CD14-positive monocyte (primary cell): ENCODE results near the gene THRB. TPM values are rescaled to one million over a fixed set of nuclear protein-coding genes. Genes with fewer than 3 reads are reported as not detected.

Experiments used
- DNase-seq, 3 donors: peaks; one replicate each; pipeline ENCODE4 v3.0.0-alpha.2; 2011 to 2022
- H2AFZ ChIP-seq: 2 replicates; pipeline ENCODE4 v1.6.0; 2012; ENCODE audit warnings: mild to moderate bottlenecking, low read depth, low read length, inconsistent platforms; ENCODE audit not compliant: insufficient read depth, poor library complexity, severe bottlenecking
- H3K27ac ChIP-seq, 2 donors: 1 replicate in 1 of 2; 2 replicates in 1 of 2; pipeline ENCODE4 v1.5.1; 2012 to 2013; ENCODE audit warnings: low read length in 2 of 2, control low read depth in 1 of 2, inconsistent platforms in 1 of 2, low read depth in 1 of 2, mild to moderate bottlenecking in 1 of 2
- H3K27me3 ChIP-seq, 2 donors: one replicate each; pipeline versions ENCODE4 v1.6.0 to v1.6.1; 2011 to 2013; ENCODE audit warnings: low read length in 2 of 2; ENCODE audit not compliant: control insufficient read depth in 2 of 2, insufficient read depth in 2 of 2
- H3K36me3 ChIP-seq, 2 donors: replicated peaks in 1 of 2; 1 replicate in 1 of 2; 2 replicates in 1 of 2; pipeline versions ENCODE4 v1.5.1 to v1.6.1; 2012 to 2013; ENCODE audit warnings: low read length in 2 of 2, control low read depth in 1 of 2, inconsistent platforms in 1 of 2, mild to moderate bottlenecking in 1 of 2; ENCODE audit not compliant: insufficient read depth in 2 of 2, control insufficient read depth in 1 of 2
- H3K4me1 ChIP-seq, 2 donors: 1 replicate in 1 of 2; 2 replicates in 1 of 2; pipeline versions ENCODE4 v1.5.1 to v1.6.1; 2012 to 2013; ENCODE audit warnings: low read length in 2 of 2, control low read depth in 1 of 2, inconsistent platforms in 1 of 2, mild to moderate bottlenecking in 1 of 2, moderate library complexity in 1 of 2; ENCODE audit not compliant: insufficient read depth in 2 of 2, control insufficient read depth in 1 of 2
- H3K4me2 ChIP-seq: replicated peaks from 2 replicates; pipeline ENCODE3; 2012; ENCODE audit warnings: low read length, moderate library complexity, mild to moderate bottlenecking; ENCODE audit not compliant: poor library complexity, severe bottlenecking; ENCODE audit errors: extremely low read depth
- H3K4me3 ChIP-seq, 3 experiments: fragments of 200-600 bp in 1 of 3; sonication (generic) in 1 of 3; replicated peaks in 1 of 3; 1 replicate in 2 of 3; 2 replicates in 1 of 3; pipeline ENCODE4 v1.5.1; 2011 to 2013; ENCODE audit warnings: low read length in 3 of 3, mild to moderate bottlenecking in 3 of 3, control low read depth in 2 of 3, low read depth in 2 of 3, inconsistent platforms in 1 of 3, moderate library complexity in 1 of 3
- H3K79me2 ChIP-seq: 2 replicates; pipeline ENCODE4 v1.6.0; 2012; ENCODE audit warnings: mild to moderate bottlenecking, control low read depth, inconsistent platforms, low read length, moderate library complexity; ENCODE audit not compliant: insufficient read depth
- H3K9ac ChIP-seq: 2 replicates; pipeline ENCODE4 v1.6.0; 2017; ENCODE audit warnings: low read length, mild to moderate bottlenecking; ENCODE audit not compliant: insufficient read depth, poor library complexity, severe bottlenecking
- H3K9me3 ChIP-seq, 2 donors: replicated peaks in 1 of 2; 1 replicate in 1 of 2; 2 replicates in 1 of 2; pipeline versions ENCODE4 v1.5.1 to v1.6.1; 2012 to 2013; ENCODE audit warnings: low read length in 2 of 2, control low read depth in 1 of 2; ENCODE audit not compliant: control insufficient read depth in 1 of 2, insufficient read depth in 1 of 2
- H4K20me1 ChIP-seq: 2 replicates; pipeline ENCODE4 v1.6.0; 2012; ENCODE audit warnings: mild to moderate bottlenecking, low read length, control low read depth, moderate library complexity; ENCODE audit not compliant: insufficient read depth
- H3K27ac Mint-ChIP-seq, 7 donors: one replicate each; pipeline ENCODE4 v1.8.0; 2020; ENCODE audit warnings: mild to moderate bottlenecking in 7 of 7, mixed read lengths in 7 of 7, moderate library complexity in 6 of 7, inconsistent platforms in 2 of 7
- H3K27me3 Mint-ChIP-seq, 3 donors: one replicate each; pipeline ENCODE4 v1.8.0; 2021 to 2022; ENCODE audit warnings: low read depth in 3 of 3, mild to moderate bottlenecking in 3 of 3, mixed read lengths in 3 of 3, moderate library complexity in 3 of 3, inconsistent platforms in 1 of 3
- H3K36me3 Mint-ChIP-seq, 2 donors: one replicate each; pipeline ENCODE4 v1.8.0; 2020; ENCODE audit warnings: mixed read lengths in 2 of 2, inconsistent platforms in 1 of 2, mild to moderate bottlenecking in 1 of 2
- H3K4me1 Mint-ChIP-seq: one replicate; pipeline ENCODE4 v1.8.0; 2020; ENCODE audit warnings: mild to moderate bottlenecking, mixed read lengths
- H3K4me3 Mint-ChIP-seq, 2 donors: one replicate each; pipeline ENCODE4 v1.8.0; 2020; ENCODE audit warnings: mild to moderate bottlenecking in 2 of 2, mixed read lengths in 2 of 2, moderate library complexity in 1 of 2
- H3K9me3 Mint-ChIP-seq, 7 donors: one replicate each; pipeline ENCODE4 v1.8.0; 2020 to 2022; ENCODE audit warnings: mixed read lengths in 7 of 7, mild to moderate bottlenecking in 6 of 7, moderate library complexity in 6 of 7, inconsistent platforms in 2 of 7
- CTCF ChIP-seq: fragments of 200-600 bp; IDR thresholded peaks from one replicate; pipeline ENCODE4 v1.8.0; 2022; ENCODE audit warnings: antibody characterized with exemption, mild to moderate bottlenecking
- WGBS: methylation state at CpG from one replicate; pipeline ENCODE4 v1.1.5; 2013; ENCODE audit warnings: missing lambda C conversion rate; ENCODE audit not compliant: insufficient coverage; 5-methylcytosine and 5-hydroxymethylcytosine counted together
- intact Hi-C, 2 donors: fragments of 100-400 bp; cut with micrococcal nuclease; formaldehyde crosslinking; loops; one replicate each; pipeline versions ENCODE4 v1.15.0 to v1.15.1; 2023
- polyA plus RNA-seq, 3 donors: library from polyadenylated mRNA; depleted of rRNA in 1 of 3; unstranded in 2 of 3; stranded (reverse) in 1 of 3; fragments of 300-500 nt in 2 of 3; fragments of >200 nt in 1 of 3; fragmentation: Illumina TruSeq in 2 of 3; gene quantifications; 1 replicate in 2 of 3; 2 replicates in 1 of 3; pipeline ENCODE4 v1.2.3, GENCODE V29; 2012 to 2021

The THRB gene
- polyA plus RNA-seq, 3 donors: 0.05 TPM; not detected in 2

- no peak overlapping the region for H3K4me3 Mint-ChIP-seq
- no peak for TF ChIP-seq CTCF
- H3K4me1 ChIP-seq: peaks cover 16 to 34% of the 10 kb centered on the region in 2 donors
- H3K27me3 ChIP-seq: peaks cover 20 to 22% of the 10 kb centered on the region in 2 donors
- H2AFZ ChIP-seq: no peak overlapping the region
- H3K36me3 ChIP-seq: no peaks in the 10 kb centered on the region
- no peaks in the 10 kb centered on the region for H4K20me1 ChIP-seq
- H3K4me1 Mint-ChIP-seq: peaks cover 28% of the 10 kb centered on the region
- H3K79me2 ChIP-seq: no peaks in the 10 kb centered on the region
- H3K9me3 ChIP-seq: no peaks in the 10 kb centered on the region
- H3K36me3 Mint-ChIP-seq: peaks cover 0 to 5% of the 10 kb centered on the region in 2 donors
- H3K9me3 Mint-ChIP-seq: peaks cover 0 to 6% (median 0%) of the 10 kb centered on the region in 7 donors
- H3K27ac ChIP-seq: no peak overlapping the region
- H3K4me3 ChIP-seq: no peak overlapping the region
- intact Hi-C loops: no loop called here
- no peak overlapping the region for H3K9ac ChIP-seq
- no CpG with 5 or more reads among the region's 1 CpG for WGBS
- no peak overlapping the region for H3K4me2 ChIP-seq
- no peak overlapping the region for H3K27ac Mint-ChIP-seq
- peak in 1 of 3 donors; percentile 16 for DNase-seq
- peaks cover 21 to 33% (median 32%) of the 10 kb centered on the region in 3 donors for H3K27me3 Mint-ChIP-seq
Measured at GRCh38 chr3:24500806-24501205, 6.2 kb upstream of the THRB start.

- intact Hi-C loops: no loop called here
Measured at GRCh38 chr3:24499991-24500390, 5.3 kb upstream of the THRB start.

More at GRCh38 chr3:24499991-24500390, 5.3 kb upstream of the THRB start:
- H3K27me3 Mint-ChIP-seq: peaks cover 26 to 39% (median 39%) of the 10 kb centered on the region in 3 donors
- TF ChIP-seq CTCF: no peak
- H3K4me3 ChIP-seq: no peak overlapping the region
- H3K9me3 ChIP-seq: no peaks in the 10 kb centered on the region
- H3K4me1 Mint-ChIP-seq: peaks cover 33% of the 10 kb centered on the region
- H3K4me3 Mint-ChIP-seq: peak overlapping the region in 1 of 2 donors; percentile 2
- H3K27ac Mint-ChIP-seq: no peak overlapping the region
- no peak overlapping the region for H3K9ac ChIP-seq
- H3K9me3 Mint-ChIP-seq: peaks cover 0 to 6% (median 2%) of the 10 kb centered on the region in 7 donors
- no CpG with 5 or more reads among the region's 3 CpGs for WGBS
- H3K36me3 Mint-ChIP-seq: peaks cover 0 to 5% of the 10 kb centered on the region in 2 donors
- no peaks in the 10 kb centered on the region for H4K20me1 ChIP-seq
- H3K27me3 ChIP-seq: peaks cover 23 to 28% of the 10 kb centered on the region in 2 donors
- H3K4me1 ChIP-seq: peaks cover 22 to 41% of the 10 kb centered on the region in 2 donors
- H3K36me3 ChIP-seq: no peaks in the 10 kb centered on the region
- H3K79me2 ChIP-seq: no peaks in the 10 kb centered on the region
- no peak overlapping the region for H2AFZ ChIP-seq
- H3K4me2 ChIP-seq: no peak overlapping the region
- no peak for DNase-seq
- no peak overlapping the region for H3K27ac ChIP-seq
